ENCODE data around the gene CUZD1.

The CUZD1 gene

GRCh38 chr10:122822973-122823690 lies 22.5 kb downstream of the CUZD1 start:
- no peak for FAIRE-seq

GRCh38 chr10:122821808-122822207 lies 23.8 kb downstream of the CUZD1 start:
- FAIRE-seq: no peak
- DNase-seq (ENCODE audit: insufficient read length, low spot score): no peak

More at GRCh38 chr10:122822973-122823690, 22.5 kb downstream of the CUZD1 start:
- no peak for DNase-seq (ENCODE audit: insufficient read length, low spot score)

GRCh38 chr10:122815458-122815857 lies 30.2 kb downstream of the CUZD1 start:
- FAIRE-seq: no peak
- no peak for DNase-seq (ENCODE audit: insufficient read length, low spot score)

GRCh38 chr10:122814493-122814892 lies 31.2 kb downstream of the CUZD1 start:
- DNase-seq (ENCODE audit: insufficient read length, low spot score) (no peak), FAIRE-seq (no peak)

GRCh38 chr10:122812751-122813150 lies 32.9 kb downstream of the CUZD1 start:
- DNase-seq (ENCODE audit: insufficient read length, low spot score) (no peak), FAIRE-seq (no peak)

DNA sequence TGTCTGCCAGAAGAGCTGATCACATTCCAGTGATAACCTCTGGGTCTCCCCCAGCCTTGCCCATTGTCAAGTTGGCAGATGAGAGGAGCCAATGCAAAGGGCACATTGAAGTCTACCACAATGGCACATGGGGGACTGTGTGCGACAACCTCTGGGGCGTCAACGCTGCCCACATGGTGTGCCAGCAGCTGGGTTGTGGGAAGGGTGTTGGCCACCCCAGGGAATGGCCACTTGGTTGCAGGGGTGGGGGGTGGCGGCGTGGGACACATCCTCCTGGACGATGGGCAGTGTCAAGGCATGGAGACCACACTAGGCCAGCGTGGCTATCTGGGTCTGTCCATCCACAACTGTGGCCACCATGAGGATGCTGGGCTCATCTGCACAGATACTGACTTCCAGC lies 43.4 kb downstream of the CUZD1 start:
- FAIRE-seq (no peak), DNase-seq (ENCODE audit: insufficient read length, low spot score) (no peak)

DNA sequence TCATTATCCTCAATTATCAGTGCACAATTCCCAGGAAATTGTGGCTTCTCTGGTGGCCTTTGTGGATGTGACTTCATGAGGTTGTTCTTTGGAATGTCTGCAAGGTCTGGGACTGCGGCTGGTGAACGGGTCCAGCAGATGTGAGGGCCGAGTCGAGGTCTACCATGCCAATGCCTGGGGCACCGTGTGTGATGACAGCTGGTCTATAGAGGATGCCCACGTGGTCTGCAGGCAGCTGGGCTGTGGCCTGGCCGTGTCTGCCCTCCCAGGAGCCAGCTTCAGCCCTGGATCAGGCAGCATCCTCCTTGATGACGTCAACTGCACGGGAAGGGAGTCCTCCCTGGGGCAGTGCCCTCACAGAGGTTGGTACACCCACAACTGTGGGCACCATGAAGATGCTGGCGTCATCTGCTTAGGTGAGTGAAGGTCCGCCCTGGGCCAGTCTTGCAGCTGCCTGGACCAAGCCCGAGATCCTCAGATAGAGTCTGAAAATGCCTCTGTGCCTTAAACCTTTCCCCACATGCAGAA lies 46.9 kb downstream of the CUZD1 start:
- DNase-seq (ENCODE audit: insufficient read length, low spot score): no peak
- no peak for FAIRE-seq

- DNase-seq (ENCODE audit: insufficient read length, low spot score) (no peak), FAIRE-seq (no peak)
These were observed 48.9 kb downstream of the CUZD1 start for GRCh38 chr10:122796796-122797195.

- no peak for DNase-seq (ENCODE audit: insufficient read length, low spot score)
These were observed 49.7 kb downstream of the CUZD1 start for GRCh38 chr10:122795924-122796323.

DNA sequence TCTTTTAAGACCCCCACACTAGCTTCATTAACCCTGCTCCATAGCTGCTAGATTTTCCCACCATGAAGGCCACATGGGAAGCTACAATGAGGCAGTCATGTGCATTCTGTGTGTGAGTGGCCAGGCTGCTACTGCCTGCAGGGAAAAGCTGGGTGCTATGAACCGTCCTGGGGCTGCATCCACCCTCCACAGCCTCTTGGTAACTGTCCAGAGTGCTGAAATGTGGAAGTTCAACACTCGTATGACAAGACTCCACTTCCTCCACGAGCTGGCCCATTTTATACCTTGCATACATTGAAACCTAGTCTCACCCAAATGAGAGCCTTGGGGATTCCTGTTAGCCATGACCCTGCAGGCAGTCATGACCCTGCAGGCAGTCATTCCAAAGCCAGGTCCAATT lies 59.4 kb downstream of the CUZD1 start:
- FAIRE-seq (no peak), DNase-seq (ENCODE audit: insufficient read length, low spot score) (peak; percentile 13)

More at GRCh38 chr10:122795924-122796323, 49.7 kb downstream of the CUZD1 start:
- FAIRE-seq: no peak

- DNase-seq (ENCODE audit: insufficient read length, low spot score): no peak
- FAIRE-seq: no peak
These were observed 62.7 kb downstream of the CUZD1 start for GRCh38 chr10:122782911-122783310.

Measured in HTR-8/SVneo (cell line).